CD4-positive, alpha-beta T cell treated with Interleukin-6 at 100 ng/mL for 8 hours (primary cell): ENCODE results near the gene FMO5.
"Not testable (repeated sequence)": the region's sequence is repeated elsewhere in the genome, so short reads cannot be mapped to it uniquely, and the experiment has no call there.

Source experiments
- DNase-seq: peaks from one replicate; pipeline ENCODE4 v3.0.0-alpha.2; 2020; ENCODE audit warnings: mixed read lengths, low spot score

FMO5 gene

GRCh38 chr1:147238925-147239820, 14.0 kb upstream of the FMO5 start:
- no peak for DNase-seq

GRCh38 chr1:147238053-147238902, 13.1 kb upstream of the FMO5 start:
- no peak for DNase-seq

GRCh38 chr1:147236959-147237791, 12.0 kb upstream of the FMO5 start:
- no peak for DNase-seq

GRCh38 chr1:147236448-147236847, 11.3 kb upstream of the FMO5 start:
- DNase-seq = no peak

GRCh38 chr1:147235822-147236221, 10.7 kb upstream of the FMO5 start:
- DNase-seq = no peak

- DNase-seq = not testable (repeated sequence)
Measured at GRCh38 chr1:147233903-147234302, 8.8 kb upstream of the FMO5 start.

- not testable (repeated sequence) for DNase-seq
Measured at GRCh38 chr1:147231032-147231431, 5.9 kb upstream of the FMO5 start.

GRCh38 chr1:147223740-147224615, 1.2 kb downstream of the FMO5 start:
- DNase-seq = no peak

- DNase-seq = no peak
Measured at GRCh38 chr1:147218606-147219005, 6.5 kb downstream of the FMO5 start.

GRCh38 chr1:147217141-147217540, 8.0 kb downstream of the FMO5 start:
- DNase-seq = no peak

GRCh38 chr1:147216124-147216523, 9.0 kb downstream of the FMO5 start:
- DNase-seq = no peak

GRCh38 chr1:147215540-147215916, 9.6 kb downstream of the FMO5 start:
- no peak for DNase-seq

- DNase-seq = no peak
Measured at GRCh38 chr1:147214842-147215539, 10.1 kb downstream of the FMO5 start.

- no peak for DNase-seq
Measured at GRCh38 chr1:147214325-147214724, 10.8 kb downstream of the FMO5 start.

GRCh38 chr1:147213271-147213670, 11.9 kb downstream of the FMO5 start:
- DNase-seq = no peak

GRCh38 chr1:147211577-147211976, 13.6 kb downstream of the FMO5 start:
- DNase-seq = no peak

GRCh38 chr1:147210987-147211386, 14.2 kb downstream of the FMO5 start:
- DNase-seq = no peak

GRCh38 chr1:147209825-147210821, 15.0 kb downstream of the FMO5 start:
- no peak for DNase-seq

- no peak for DNase-seq
Measured at GRCh38 chr1:147208619-147209018, 16.5 kb downstream of the FMO5 start.
